Neuron (in vitro differentiated cells): ENCODE measurements around the gene TSHZ2.

Source experiments
- H2AFZ ChIP-seq: one replicate; pipeline ENCODE4 v1.6.1; 2013; ENCODE audit warnings: low read depth, mild to moderate bottlenecking, inconsistent platforms, low read length, moderate library complexity
- H3K27me3 ChIP-seq: one replicate; pipeline ENCODE4 v1.6.1; 2013; ENCODE audit warnings: low read length; ENCODE audit not compliant: insufficient read depth
- H3K36me3 ChIP-seq: one replicate; pipeline ENCODE4 v1.6.1; 2013; ENCODE audit warnings: low read length; ENCODE audit not compliant: insufficient read depth
- H3K4me1 ChIP-seq: one replicate; pipeline ENCODE4 v1.6.1; 2013; ENCODE audit warnings: low read length; ENCODE audit not compliant: insufficient read depth
- H3K4me3 ChIP-seq: 2 replicates; pipeline ENCODE4 v1.5.1; 2013; ENCODE audit warnings: mild to moderate bottlenecking, low read length, moderate library complexity
- H3K9me3 ChIP-seq: one replicate; pipeline ENCODE4 v1.6.1; 2013; ENCODE audit warnings: low read length

The TSHZ2 gene

GRCh38 chr20:53027089-53027488 lies 54.9 kb downstream of the TSHZ2 start:
- Histone ChIP-seq H3K9me3 (peaks cover 3% of the 10 kb centered on the region), H3K36me3 (no peaks in the 10 kb centered on the region), H2AFZ (no peak overlapping the region), H3K4me3 (no peak overlapping the region), H3K27me3 (no peaks in the 10 kb centered on the region), H3K4me1 (no peaks in the 10 kb centered on the region)

GRCh38 chr20:53028337-53029007 lies 56.3 kb downstream of the TSHZ2 start:
- Histone ChIP-seq H2AFZ (no peak overlapping the region), H3K9me3 (peaks cover 3% of the 10 kb centered on the region), H3K36me3 (no peaks in the 10 kb centered on the region), H3K4me3 (no peak overlapping the region), H3K27me3 (no peaks in the 10 kb centered on the region), H3K4me1 (no peaks in the 10 kb centered on the region)

DNA sequence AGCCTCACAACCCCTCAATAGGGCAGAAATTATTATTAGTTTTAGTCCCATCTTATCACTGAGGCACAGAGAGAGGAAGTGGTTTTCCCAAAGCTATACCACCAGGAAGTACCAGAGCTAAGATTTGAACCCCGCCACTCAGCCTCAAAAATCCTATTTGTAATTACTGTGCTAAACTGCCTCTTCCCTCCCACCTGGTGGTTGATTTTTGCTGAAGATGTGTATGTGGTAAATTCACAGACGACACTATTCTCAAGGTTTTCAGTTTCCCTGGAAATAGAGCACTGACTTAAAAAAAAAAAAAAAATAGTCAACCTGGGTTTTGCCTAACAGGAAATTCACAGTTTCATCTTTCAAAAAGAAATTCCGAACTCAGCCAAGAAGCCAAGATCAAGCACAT lies 57.9 kb downstream of the TSHZ2 start:
- no peaks in the 10 kb centered on the region for H3K36me3 ChIP-seq
- no peaks in the 10 kb centered on the region for H3K27me3 ChIP-seq
- H3K9me3 ChIP-seq, result no peaks in the 10 kb centered on the region
- no peak overlapping the region for H3K4me3 ChIP-seq
- H2AFZ ChIP-seq, result no peak overlapping the region
- no peaks in the 10 kb centered on the region for H3K4me1 ChIP-seq

GRCh38 chr20:53032046-53032445 lies 59.9 kb downstream of the TSHZ2 start:
- Histone ChIP-seq H3K9me3 (no peaks in the 10 kb centered on the region), H3K4me3 (no peak overlapping the region), H3K27me3 (no peaks in the 10 kb centered on the region), H2AFZ (no peak overlapping the region), H3K4me1 (peaks cover 2% of the 10 kb centered on the region), H3K36me3 (no peaks in the 10 kb centered on the region)

GRCh38 chr20:53032478-53032932 lies 60.3 kb downstream of the TSHZ2 start:
- Histone ChIP-seq H3K36me3 (no peaks in the 10 kb centered on the region), H3K27me3 (no peaks in the 10 kb centered on the region), H2AFZ (no peak overlapping the region), H3K4me1 (peaks cover 7% of the 10 kb centered on the region), H3K4me3 (no peak overlapping the region), H3K9me3 (no peaks in the 10 kb centered on the region)

DNA sequence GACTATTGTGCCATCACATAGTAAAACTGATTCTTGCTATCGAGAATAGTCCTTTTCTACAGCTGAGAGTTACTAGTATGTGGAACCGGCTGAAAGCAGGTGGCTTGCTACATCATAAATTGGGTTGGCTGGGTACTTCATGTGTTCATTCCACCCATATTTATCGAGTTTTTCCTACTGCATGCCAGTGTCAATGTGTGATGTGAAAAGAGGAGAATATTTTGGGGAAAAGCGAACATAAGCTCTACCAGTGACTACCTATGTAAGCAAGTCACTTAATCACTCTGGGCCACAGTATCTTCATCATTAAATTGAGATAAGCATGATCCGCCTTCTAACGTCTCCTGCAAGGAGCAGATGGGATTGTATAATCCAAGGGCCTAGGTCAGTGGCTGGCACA lies 61.0 kb downstream of the TSHZ2 start:
- Histone ChIP-seq H3K4me3 (no peak overlapping the region), H3K4me1 (peaks cover 7% of the 10 kb centered on the region), H3K36me3 (no peaks in the 10 kb centered on the region), H3K27me3 (no peaks in the 10 kb centered on the region), H3K9me3 (no peaks in the 10 kb centered on the region), H2AFZ (no peak overlapping the region)

GRCh38 chr20:53034899-53035298 lies 62.7 kb downstream of the TSHZ2 start:
- Histone ChIP-seq H3K27me3 (no peaks in the 10 kb centered on the region), H2AFZ (no peak overlapping the region), H3K4me1 (peaks cover 7% of the 10 kb centered on the region), H3K36me3 (no peaks in the 10 kb centered on the region), H3K9me3 (no peaks in the 10 kb centered on the region), H3K4me3 (no peak overlapping the region)

DNA sequence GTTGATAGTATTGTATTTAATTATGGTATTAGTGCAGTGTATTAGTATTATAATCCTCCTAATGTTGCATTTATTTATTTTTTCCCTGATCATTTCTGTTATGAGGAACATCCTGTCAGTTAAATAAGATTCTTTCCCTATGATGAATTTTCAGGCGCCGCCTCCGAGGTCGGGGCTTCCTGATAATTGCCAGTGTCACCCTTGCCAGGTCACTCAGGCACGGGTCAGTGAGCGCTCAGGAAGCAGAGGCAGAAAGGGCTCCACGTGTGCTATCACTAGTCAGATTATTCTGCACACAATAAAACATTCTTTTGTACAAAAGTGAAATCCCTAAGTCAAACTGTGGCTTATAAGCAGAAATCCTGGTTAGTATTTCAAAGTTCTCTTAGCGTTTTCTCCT lies 64.8 kb downstream of the TSHZ2 start:
- Histone ChIP-seq H3K9me3 (no peaks in the 10 kb centered on the region), H3K4me3 (no peak overlapping the region), H3K36me3 (no peaks in the 10 kb centered on the region), H2AFZ (no peak overlapping the region), H3K27me3 (no peaks in the 10 kb centered on the region), H3K4me1 (peaks cover 7% of the 10 kb centered on the region)

DNA sequence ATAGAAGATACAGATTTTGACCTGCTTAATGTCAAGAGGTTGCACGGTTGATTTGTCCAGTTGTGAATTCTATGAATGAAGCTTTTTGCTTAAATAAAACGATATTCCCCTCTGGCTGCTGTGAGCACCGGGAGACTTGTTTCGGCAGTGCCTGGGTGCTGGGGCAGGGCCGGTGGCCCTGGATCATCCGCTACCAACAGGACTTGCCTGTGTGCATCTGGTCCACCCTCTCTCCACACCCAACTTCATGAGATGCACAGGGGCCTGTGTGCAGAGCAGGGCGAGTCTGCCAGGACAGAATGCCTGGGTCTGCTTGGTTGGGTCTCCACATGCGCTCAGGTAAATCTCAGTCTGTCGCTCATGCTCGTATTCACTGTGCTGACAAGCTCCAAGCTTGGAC lies 65.5 kb downstream of the TSHZ2 start:
- Histone ChIP-seq H3K4me3 (no peak overlapping the region), H3K4me1 (peaks cover 7% of the 10 kb centered on the region), H3K36me3 (no peaks in the 10 kb centered on the region), H3K27me3 (no peaks in the 10 kb centered on the region), H2AFZ (no peak overlapping the region), H3K9me3 (no peaks in the 10 kb centered on the region)

DNA sequence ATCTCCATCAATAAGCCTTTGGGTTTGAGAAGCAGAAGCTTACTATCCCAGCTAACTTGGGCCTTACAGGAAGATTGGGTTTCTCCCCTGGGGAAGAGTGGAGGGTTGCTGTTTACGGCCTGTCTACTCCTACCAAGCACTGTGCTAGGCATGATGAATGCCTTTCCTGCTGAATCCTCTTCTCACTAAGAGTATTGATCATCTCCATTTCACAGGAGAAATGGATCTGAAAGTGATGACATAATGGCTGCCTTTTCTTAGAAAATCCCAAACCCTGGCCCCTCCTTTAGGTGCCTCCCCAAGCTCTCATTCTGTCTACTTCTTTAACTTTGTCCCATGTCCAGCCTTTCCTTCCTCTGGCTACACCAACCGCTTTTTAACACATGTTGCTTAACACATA lies 66.1 kb downstream of the TSHZ2 start:
- H3K4me3 ChIP-seq, result no peak overlapping the region
- no peaks in the 10 kb centered on the region for H3K9me3 ChIP-seq
- H3K4me1 ChIP-seq, result peaks cover 7% of the 10 kb centered on the region
- H3K36me3 ChIP-seq, result no peaks in the 10 kb centered on the region
- H3K27me3 ChIP-seq, result no peaks in the 10 kb centered on the region
- no peak overlapping the region for H2AFZ ChIP-seq

- no peaks in the 10 kb centered on the region for H3K36me3 ChIP-seq
- no peak overlapping the region for H2AFZ ChIP-seq
- H3K27me3 ChIP-seq, result no peaks in the 10 kb centered on the region
- peaks cover 7% of the 10 kb centered on the region for H3K4me1 ChIP-seq
- no peaks in the 10 kb centered on the region for H3K9me3 ChIP-seq
- H3K4me3 ChIP-seq, result no peak overlapping the region
Observed at GRCh38 chr20:53040693-53041589, 68.8 kb downstream of the TSHZ2 start.

GRCh38 chr20:53042521-53042920 lies 70.4 kb downstream of the TSHZ2 start:
- peaks cover under 1% of the 10 kb centered on the region for H3K4me1 ChIP-seq
- H3K27me3 ChIP-seq, result no peaks in the 10 kb centered on the region
- H3K4me3 ChIP-seq, result no peak overlapping the region
- peaks cover 5% of the 10 kb centered on the region for H3K9me3 ChIP-seq
- no peak overlapping the region for H2AFZ ChIP-seq
- no peaks in the 10 kb centered on the region for H3K36me3 ChIP-seq

DNA sequence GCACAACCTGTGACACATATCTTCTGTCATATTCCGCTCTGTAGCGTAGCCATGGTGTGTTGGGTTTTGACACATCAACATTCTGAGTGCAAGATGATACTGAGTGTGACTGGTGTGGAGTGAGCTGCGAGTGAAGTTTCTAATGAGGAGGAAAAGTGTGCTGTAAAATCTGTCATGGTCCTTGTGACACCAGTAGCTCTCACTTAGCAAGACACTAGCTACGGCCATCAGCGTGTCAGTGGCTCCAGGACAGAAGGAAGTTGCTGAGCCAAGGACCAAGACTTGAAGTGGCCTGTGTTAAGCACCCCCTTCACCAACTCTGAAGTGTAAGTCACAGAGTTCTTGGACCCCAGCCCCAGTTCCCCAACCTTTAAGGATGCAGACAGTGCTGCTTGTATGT lies 72.1 kb downstream of the TSHZ2 start:
- no peaks in the 10 kb centered on the region for H3K36me3 ChIP-seq
- no peak overlapping the region for H2AFZ ChIP-seq
- no peaks in the 10 kb centered on the region for H3K27me3 ChIP-seq
- H3K9me3 ChIP-seq, result peaks cover 7% of the 10 kb centered on the region
- no peak overlapping the region for H3K4me3 ChIP-seq
- H3K4me1 ChIP-seq, result no peaks in the 10 kb centered on the region
